Nasal cavity respiratory epithelium epithelial cell of viscerocranial mucosa (primary cell): ENCODE data around the gene TBX5. TPM values are rescaled to one million over a fixed set of nuclear protein-coding genes. Genes with fewer than 3 reads are reported as not detected.

ENCODE experiments used
- total RNA-seq: library from RNA; depleted of rRNA; stranded (reverse); fragments of >200 nt; gene quantifications from 2 replicates; pipeline ENCODE4 v1.2.3, GENCODE V29; 2014

The TBX5 gene
- not detected in 2 replicates for total RNA-seq

DNA sequence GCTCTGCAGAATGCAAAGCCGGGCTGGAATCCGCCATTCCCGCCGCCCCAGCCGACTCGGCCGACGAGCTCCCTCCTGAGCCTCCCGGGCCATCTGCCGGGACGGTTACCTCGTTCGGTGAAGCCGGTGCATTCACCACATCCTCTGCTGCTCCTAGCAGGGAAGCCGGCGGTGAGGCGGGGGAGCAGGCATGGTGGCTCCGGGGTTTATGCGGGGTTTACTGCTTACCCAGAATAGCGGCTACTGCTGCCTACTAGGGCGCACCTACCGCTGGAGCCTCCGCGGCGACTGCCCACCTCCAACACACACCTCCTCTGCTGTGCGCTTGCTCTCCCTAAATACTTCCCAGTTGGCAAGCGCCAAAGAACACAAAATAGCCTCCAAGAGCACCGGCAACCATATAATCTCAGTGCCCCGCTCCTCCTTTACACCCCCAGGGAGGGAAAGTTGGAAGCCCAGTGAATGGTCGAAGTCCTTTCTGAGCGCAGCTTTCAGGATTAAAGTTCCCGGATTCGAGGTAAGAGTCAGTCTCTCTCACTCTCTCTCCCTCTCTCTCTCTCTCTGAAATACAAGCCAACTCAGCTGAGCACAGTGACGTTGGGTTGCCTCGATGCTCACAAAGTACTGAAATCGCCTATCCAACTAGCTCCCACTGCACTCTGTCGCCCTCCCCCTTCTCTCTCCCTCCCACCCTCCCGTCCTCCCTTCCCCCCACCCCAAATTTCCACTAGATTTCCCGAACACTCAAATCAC, at the start of gene TBX5:
Gene TBX5 (minus strand): TSS at position 626 of the 753 bp plus-strand sequence. CDS start 2,246 bp downstream, outside the sequence.

